Stimulated activated effector memory CD8-positive, alpha-beta T cell treated with anti-CD3 and anti-CD28 coated beads, Interleukin-12 subunit alpha, Interleukin-12 subunit beta, amount 100 ng/mL, for 72 hours (primary cell): ENCODE data around the gene CFAP68.
A peak's percentile ranks its signal among the peaks of the same experiment; 100 is the strongest.
"Not testable (repeated sequence)": the region's sequence is repeated elsewhere in the genome, so short reads cannot be mapped to it uniquely, and the experiment has no call there.

ENCODE experiments used
- ATAC-seq: fragments of 150-1000 bp; cut with Tn5 transposase; 2 replicates; pipeline ENCODE4 v1.10.0; 2021
- DNase-seq, 2 donors: peaks; one replicate each; pipeline ENCODE4 v3.0.0; 2021 to 2022; ENCODE audit warnings: low spot score in 2 of 2
- H3K27ac Mint-ChIP-seq: one replicate; pipeline ENCODE4 v1.8.0; 2022; ENCODE audit warnings: mild to moderate bottlenecking, mixed read lengths
- H3K36me3 Mint-ChIP-seq: one replicate; pipeline ENCODE4 v1.8.0; 2022; ENCODE audit warnings: mild to moderate bottlenecking, mixed read lengths
- H3K4me1 Mint-ChIP-seq: one replicate; pipeline ENCODE4 v1.8.0; 2022; ENCODE audit warnings: mixed read lengths
- H3K4me3 Mint-ChIP-seq: one replicate; pipeline ENCODE4 v1.8.0; 2022; ENCODE audit warnings: mild to moderate bottlenecking, mixed read lengths
- H3K9me3 Mint-ChIP-seq: one replicate; pipeline ENCODE4 v1.8.0; 2022; ENCODE audit warnings: mixed read lengths

The CFAP68 gene

DNA sequence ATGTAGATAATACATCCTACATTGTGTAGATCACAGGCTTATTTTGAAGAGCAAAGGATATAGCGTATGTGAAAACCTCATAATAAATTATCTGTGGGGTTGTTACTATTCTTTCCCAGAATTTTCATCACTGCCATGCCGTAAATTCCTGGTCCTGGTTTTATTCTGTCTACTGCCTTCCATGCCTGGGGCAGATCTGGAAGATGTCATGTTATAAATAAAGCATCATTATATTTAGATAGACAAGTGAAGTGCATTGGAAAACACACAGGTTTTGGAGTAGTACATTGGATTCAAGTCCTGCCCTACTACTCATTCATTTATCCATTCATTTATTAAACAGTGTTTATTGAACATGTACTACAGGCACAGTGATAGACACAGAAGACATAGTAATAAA, 41.6 kb downstream of the CFAP68 start:
- no peak for ATAC-seq
- H3K4me1 Mint-ChIP-seq = peaks cover 3% of the 10 kb centered on the region
- H3K9me3 Mint-ChIP-seq = no peaks in the 10 kb centered on the region
- H3K27ac Mint-ChIP-seq = no peak overlapping the region
- no peak overlapping the region for H3K4me3 Mint-ChIP-seq
- no peaks in the 10 kb centered on the region for H3K36me3 Mint-ChIP-seq
- DNase-seq = no peak

DNA sequence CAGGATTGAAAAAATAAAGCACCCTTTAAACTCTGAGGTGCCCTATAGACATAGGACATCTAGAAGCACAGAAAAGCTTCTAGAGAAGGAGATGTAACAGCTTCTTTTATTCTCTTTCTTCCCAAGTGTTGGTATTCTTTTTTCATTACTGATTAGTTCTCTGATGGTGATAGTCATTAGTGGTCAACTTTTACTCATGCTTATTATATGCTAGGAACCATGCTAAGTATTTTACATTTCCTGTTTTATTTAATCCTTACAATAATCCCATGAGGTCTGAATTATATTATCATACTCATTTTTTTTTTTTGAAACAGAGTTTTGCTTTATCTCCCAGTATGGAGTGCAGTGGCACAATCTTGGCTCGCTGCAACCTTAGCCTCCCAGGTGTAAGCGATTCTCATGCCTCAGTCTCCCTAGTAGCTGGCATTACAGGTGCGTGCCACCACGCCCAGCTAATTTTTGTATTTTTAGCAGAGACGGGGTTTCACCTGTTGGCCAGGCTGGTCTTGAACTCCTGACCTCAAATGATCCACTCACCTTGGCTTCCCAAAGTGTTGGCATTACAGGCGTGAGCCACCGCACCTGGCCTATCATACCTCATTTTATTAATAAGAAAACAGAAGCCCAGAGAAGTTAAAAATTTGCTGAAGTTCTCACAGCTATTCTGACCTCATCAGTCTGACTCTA, 42.3 kb downstream of the CFAP68 start:
- Mint-ChIP-seq H3K27ac (no peak overlapping the region), H3K36me3 (no peaks in the 10 kb centered on the region), H3K4me1 (peaks cover 11% of the 10 kb centered on the region), H3K4me3 (no peak overlapping the region), H3K9me3 (no peaks in the 10 kb centered on the region)
- ATAC-seq (no peak), DNase-seq (no peak)

DNA sequence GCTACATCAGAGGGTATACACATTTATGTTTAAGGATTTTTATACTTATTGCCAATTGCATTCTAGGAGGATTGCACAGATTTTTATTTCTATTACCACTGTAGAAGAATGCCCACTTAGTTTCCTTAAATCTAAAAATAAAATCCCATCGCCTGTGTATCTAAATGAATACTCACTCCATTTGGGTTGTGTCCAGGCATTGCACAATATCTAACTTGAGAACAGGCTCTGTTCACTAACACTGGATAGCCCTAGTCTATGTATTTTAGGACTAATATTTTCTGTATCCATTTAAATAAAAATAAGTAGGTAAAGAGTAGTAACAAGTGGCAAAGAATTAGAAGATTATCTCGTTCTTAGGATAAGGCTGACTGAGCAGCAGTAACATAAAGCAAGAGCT, 43.5 kb downstream of the CFAP68 start:
- H3K4me1 Mint-ChIP-seq = peaks cover 19% of the 10 kb centered on the region
- H3K4me3 Mint-ChIP-seq = no peak overlapping the region
- no peak overlapping the region for H3K27ac Mint-ChIP-seq
- no peaks in the 10 kb centered on the region for H3K36me3 Mint-ChIP-seq
- DNase-seq (no peak), ATAC-seq (no peak)
- no peaks in the 10 kb centered on the region for H3K9me3 Mint-ChIP-seq

DNA sequence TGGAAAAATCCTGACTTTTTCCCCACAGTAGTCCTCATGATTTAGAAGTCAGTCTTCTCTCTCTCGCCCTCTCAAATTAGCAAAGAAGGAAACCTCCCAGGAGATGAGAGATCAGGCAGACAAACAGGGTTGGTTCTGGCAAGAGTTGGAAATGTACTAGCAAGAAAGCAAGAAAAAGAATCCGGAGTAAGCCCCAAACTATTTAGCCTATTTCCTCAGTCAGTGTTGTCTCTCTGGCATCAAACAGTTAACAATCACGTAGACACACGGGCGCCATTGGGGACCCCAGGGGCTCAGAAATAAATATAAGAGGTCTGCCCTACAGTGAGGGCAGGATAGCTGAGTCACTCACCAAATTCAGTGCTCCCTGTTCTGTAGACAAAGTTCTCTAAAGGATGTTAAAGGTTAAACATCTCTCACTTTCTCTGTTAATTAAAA, 44.0 kb downstream of the CFAP68 start:
- Mint-ChIP-seq H3K4me3 (no peak overlapping the region), H3K9me3 (no peaks in the 10 kb centered on the region), H3K27ac (no peak overlapping the region), H3K4me1 (peaks cover 19% of the 10 kb centered on the region), H3K36me3 (no peaks in the 10 kb centered on the region)
- ATAC-seq (no peak), DNase-seq (no peak)

DNA sequence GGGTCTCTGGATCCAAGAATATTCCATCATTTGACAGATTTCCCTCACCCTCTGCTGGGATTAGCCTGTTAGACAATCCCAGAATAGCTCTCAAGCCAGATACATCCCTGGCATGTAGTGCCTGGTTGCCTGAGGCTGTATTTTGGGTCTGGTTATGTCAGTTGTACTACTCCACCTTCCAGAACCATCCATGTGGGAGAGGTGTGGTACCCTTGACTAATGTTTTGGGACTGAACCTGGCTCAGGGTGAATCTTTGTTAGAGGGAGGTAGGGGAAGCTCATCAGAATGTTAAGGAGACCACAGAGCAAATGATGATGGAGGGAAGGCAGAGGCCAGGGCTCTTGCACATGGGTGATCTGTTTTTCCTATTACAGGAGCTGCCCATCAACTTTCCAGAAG, 44.6 kb downstream of the CFAP68 start:
- peaks cover 19% of the 10 kb centered on the region for H3K4me1 Mint-ChIP-seq
- peak overlapping the region; percentile 41 for H3K27ac Mint-ChIP-seq
- no peak overlapping the region for H3K4me3 Mint-ChIP-seq
- H3K9me3 Mint-ChIP-seq = no peaks in the 10 kb centered on the region
- no peaks in the 10 kb centered on the region for H3K36me3 Mint-ChIP-seq
- ATAC-seq (no peak), DNase-seq (no peak)

DNA sequence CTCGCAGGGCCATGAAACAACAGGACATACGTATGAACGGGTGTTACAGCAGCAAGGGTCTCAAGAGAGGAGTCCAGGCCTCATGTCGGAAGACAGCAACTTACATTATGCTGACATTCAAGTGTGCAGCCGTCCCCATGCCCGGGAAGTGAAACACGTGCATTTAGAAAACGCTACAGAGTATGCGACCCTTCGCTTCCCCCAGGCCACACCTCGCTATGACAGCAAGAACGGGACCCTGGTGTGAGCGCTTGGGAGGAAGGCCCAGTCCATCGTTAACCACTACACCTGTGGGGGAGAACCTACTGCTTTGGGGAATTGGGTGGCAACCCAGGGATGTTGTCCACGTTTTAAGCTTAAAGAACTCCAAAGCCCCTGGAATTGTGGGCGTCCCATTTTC, 46.6 kb downstream of the CFAP68 start:
- ATAC-seq (no peak), DNase-seq (no peak)
- Mint-ChIP-seq H3K27ac (peak overlapping the region; percentile 85), H3K4me1 (peaks cover 19% of the 10 kb centered on the region), H3K4me3 (peak overlapping the region; percentile 71), H3K36me3 (no peaks in the 10 kb centered on the region), H3K9me3 (no peaks in the 10 kb centered on the region)

DNA sequence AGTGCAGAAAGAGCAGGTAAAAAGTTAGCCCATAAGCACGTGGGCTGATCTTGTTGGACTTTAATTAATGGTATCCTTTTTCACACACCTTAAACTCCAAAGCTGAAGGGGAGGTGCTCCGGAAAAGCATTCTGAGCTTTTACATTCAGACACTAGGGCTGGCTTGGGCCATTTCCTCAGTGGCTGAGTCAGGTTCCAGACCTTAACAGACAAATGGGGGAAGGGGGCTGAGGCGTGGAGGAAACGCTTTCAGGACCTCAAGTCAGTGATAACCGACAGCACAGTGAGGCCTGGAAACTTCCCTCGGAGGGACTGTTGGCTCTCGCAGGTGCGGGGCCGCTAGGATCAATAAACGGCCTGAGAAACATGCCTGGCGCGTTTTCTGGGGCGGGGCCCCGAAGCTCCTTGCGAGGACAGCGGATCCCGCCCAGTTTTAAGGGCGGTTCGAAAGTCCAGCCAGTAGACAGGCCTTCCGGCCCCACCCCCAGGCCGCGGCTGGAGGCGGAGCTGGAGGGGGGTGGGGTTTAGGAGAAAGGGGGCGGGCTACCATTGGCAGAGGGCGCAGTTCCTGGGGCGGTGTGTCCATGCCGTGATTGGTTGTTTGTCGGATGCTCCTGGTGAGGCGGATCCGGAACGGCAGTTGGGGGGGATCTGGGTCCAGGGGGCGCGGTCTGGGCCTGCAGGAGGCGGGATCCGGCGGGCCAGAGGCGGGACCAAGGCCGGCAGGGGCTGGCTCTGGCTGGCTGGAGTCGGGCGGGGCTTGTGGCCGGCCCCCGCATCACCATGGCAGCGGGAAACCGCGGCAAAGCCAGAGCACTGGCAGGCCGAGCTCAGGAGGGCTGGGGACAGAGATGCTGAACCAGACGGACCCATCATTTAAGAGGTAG, 47.4 kb downstream of the CFAP68 start:
- peak; percentile 94 for ATAC-seq
- peak; percentile 89 to 97 for DNase-seq
- peak overlapping the region; percentile 85 for H3K27ac Mint-ChIP-seq
- no peaks in the 10 kb centered on the region for H3K36me3 Mint-ChIP-seq
- H3K4me1 Mint-ChIP-seq = peaks cover 19% of the 10 kb centered on the region
- H3K9me3 Mint-ChIP-seq = no peaks in the 10 kb centered on the region
- peak overlapping the region; percentile 71 for H3K4me3 Mint-ChIP-seq

DNA sequence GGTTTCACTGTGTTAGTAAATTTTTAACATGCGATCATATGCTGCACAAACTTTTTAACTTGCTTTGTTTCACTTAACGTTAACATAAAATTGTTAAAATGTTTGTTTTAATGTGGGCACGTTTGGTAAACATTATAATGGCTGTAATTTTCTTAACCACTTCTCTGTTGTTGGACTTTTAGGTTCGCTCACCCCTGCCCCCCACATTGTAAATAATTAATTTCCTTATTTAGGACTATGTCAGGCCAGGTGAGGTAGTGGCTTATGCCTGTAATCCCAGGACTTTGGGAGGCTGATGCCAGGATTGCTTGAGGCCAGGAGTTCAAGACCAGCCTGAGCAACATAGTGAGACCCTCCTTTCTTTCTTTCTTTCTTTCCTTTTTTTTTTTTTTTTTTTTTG, 51.1 kb downstream of the CFAP68 start:
- DNase-seq (no peak), ATAC-seq (no peak)
- Mint-ChIP-seq H3K27ac (no peak overlapping the region), H3K4me3 (no peak overlapping the region), H3K9me3 (no peaks in the 10 kb centered on the region), H3K36me3 (no peaks in the 10 kb centered on the region), H3K4me1 (peaks cover 26% of the 10 kb centered on the region)

DNA sequence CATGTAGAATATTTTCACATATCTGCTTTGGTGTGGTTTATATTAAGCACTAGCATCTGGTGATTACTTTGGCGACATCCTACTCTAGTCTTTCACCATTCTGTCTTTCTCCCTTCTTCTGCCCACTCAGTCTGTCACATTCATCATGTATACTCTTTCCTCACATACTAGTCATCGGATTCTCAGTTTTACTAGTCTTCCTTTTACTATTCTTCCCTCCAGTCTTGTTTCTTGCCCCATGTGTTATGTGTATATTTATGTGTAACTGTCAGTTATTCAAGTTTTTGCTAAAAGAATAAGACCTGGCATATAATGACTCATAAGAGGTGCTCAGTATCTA, 53.2 kb downstream of the CFAP68 start:
- peaks cover 6% of the 10 kb centered on the region for H3K36me3 Mint-ChIP-seq
- peak; percentile 91 for ATAC-seq
- H3K4me3 Mint-ChIP-seq = peak overlapping the region; percentile 6
- no peaks in the 10 kb centered on the region for H3K9me3 Mint-ChIP-seq
- peaks cover 21% of the 10 kb centered on the region for H3K4me1 Mint-ChIP-seq
- H3K27ac Mint-ChIP-seq = no peak overlapping the region
- no peak for DNase-seq

DNA sequence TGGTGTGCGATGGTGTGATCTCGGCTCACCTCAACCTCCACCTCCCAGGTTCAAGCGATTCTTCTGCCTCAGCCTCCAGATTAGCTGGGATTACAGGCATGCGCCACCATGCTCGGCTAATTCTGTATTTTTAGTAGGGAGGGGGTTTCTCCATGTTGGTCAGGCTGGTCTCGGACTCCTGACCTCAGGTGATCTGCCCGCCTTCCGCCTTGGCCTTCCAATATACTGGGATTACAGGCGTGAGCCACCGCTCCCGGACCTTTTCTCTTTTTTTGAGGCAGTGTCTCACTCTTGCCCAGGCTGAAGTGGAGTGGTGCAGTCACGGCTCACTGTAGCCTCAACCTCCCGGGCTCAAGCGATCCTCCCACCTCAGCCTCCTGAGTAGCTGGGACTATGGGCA, 53.8 kb downstream of the CFAP68 start:
- H3K27ac Mint-ChIP-seq, H3K9me3 Mint-ChIP-seq, H3K36me3 Mint-ChIP-seq, H3K4me3 Mint-ChIP-seq, ATAC-seq, DNase-seq: not testable (repeated sequence)
- H3K4me1 Mint-ChIP-seq = peaks cover 26% of the 10 kb centered on the region

DNA sequence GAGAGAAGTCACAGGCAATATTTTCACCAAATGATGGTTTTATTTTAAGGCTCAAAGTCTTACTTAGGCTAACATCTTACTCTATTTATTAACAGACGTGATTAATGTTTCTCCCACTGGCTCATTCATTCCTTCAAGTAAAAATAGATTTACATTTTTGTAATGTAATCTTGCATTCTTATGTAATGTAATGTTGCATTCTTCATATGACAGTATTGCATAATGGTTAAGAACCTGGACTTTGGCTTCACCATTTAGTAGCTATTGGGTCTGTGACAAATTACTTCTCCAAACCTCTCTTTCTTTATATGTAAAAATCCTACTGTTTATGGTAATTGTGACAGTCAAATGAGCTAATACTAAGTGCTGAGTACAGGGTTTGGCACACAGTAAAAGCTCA, 54.5 kb downstream of the CFAP68 start:
- H3K4me1 Mint-ChIP-seq = peaks cover 33% of the 10 kb centered on the region
- ATAC-seq = no peak
- no peak overlapping the region for H3K27ac Mint-ChIP-seq
- no peaks in the 10 kb centered on the region for H3K9me3 Mint-ChIP-seq
- DNase-seq = no peak
- H3K4me3 Mint-ChIP-seq = no peak overlapping the region
- H3K36me3 Mint-ChIP-seq = peaks cover 13% of the 10 kb centered on the region

DNA sequence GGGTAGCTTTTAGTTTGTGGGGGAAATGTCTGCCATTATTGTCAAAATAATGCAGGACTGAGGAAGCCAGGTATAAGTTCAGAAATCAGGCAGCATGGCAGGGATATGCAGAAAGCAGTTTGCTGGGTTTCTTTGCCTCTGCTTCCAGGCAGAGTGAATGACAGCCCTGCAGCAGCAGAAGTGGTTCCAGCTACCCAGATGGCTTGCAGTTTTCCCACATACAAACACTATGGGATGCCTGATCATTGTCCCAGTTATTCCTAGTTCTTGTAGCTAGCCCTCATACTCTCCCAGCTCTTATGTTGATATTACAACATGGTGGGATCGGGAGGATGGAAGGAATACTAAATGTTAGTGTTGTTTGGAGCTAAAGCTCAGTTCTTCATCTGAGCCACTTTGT, 55.0 kb downstream of the CFAP68 start:
- ATAC-seq (no peak), DNase-seq (no peak)
- peaks cover 37% of the 10 kb centered on the region for H3K4me1 Mint-ChIP-seq
- H3K27ac Mint-ChIP-seq = no peak overlapping the region
- no peaks in the 10 kb centered on the region for H3K9me3 Mint-ChIP-seq
- peaks cover 13% of the 10 kb centered on the region for H3K36me3 Mint-ChIP-seq
- no peak overlapping the region for H3K4me3 Mint-ChIP-seq
